HCT116 (cell line): ENCODE data around the gene GRM3. TPM values are rescaled to one million over a fixed set of nuclear protein-coding genes. Genes with fewer than 3 reads are reported as not detected.

Experiments used
- ATAC-seq: fragments of 200-7000 bp; cut with Tn5 transposase; 2 replicates; pipeline ENCODE4 v1.9.1; 2020; ENCODE audit warnings: mild to moderate bottlenecking, moderate library complexity
- BruUV-seq: library from RNA; stranded (reverse); fragments of 400-500 nt; replicated peaks from 2 replicates; lab custom pipeline; 2021; lab: Mats Ljungman, UMichigan
- CTCF ChIA-PET: fragments of 300-600 bp; sonication (Branson Sonifier 250); formaldehyde crosslinking; loops from one replicate; lab custom pipeline; 2021; ENCODE audit warnings: antibody characterized with exemption; lab: Charles Lee
- POLR2A ChIA-PET: fragments of 300-600, 350-600 bp; sonication (Branson Sonifier 250); formaldehyde crosslinking; loops from one replicate; lab custom pipeline; 2021; ENCODE audit warnings: antibody characterized with exemption; lab: Charles Lee
- RAD21 ChIA-PET, 2 experiments: fragments of 300-600 bp; sonication (Branson Sonifier 250); formaldehyde crosslinking; loops; one replicate each; lab custom pipeline; 2023; ENCODE audit warnings: low total read pairs in 2 of 2; ENCODE audit not compliant: uncharacterized antibody in 2 of 2, unreplicated experiment in 2 of 2, low non-redundant PET in 1 of 2; lab: Charles Lee
- DNase-seq: peaks from one replicate; pipeline ENCODE4 v3.0.0-alpha.2; 2010; ENCODE audit warnings: low read depth, low spot score
- H2AFZ ChIP-seq: fragments of 200-600 bp; shearing (Covaris generic), sonication (generic); 2 replicates; pipeline ENCODE4 v1.6.1; 2017; ENCODE audit warnings: low read depth, mixed run types, mixed read lengths, antibody characterized with exemption, low read length; ENCODE audit not compliant: poor library complexity, severe bottlenecking
- H3K27ac ChIP-seq: 2 replicates; pipeline ENCODE4 v1.5.1; 2012; ENCODE audit warnings: low read depth, low read length
- H3K27me3 ChIP-seq: fragments of 200-600 bp; sonication (generic); 2 replicates; pipeline ENCODE4 v1.6.1; 2016; ENCODE audit warnings: mixed run types, low read length, mixed read lengths; ENCODE audit not compliant: insufficient read depth
- H3K36me3 ChIP-seq, 2 experiments: fragments of 200-500 bp in 1 of 2; fragments of 200-600 bp in 1 of 2; sonication (Bioruptor generic) in 1 of 2; sonication (generic) in 1 of 2; 2 replicates each; pipeline versions ENCODE4 v1.5.1 to v1.6.1; 2014 to 2016; ENCODE audit warnings: low read length in 2 of 2, inconsistent platforms in 1 of 2, mixed read lengths in 1 of 2, mixed run types in 1 of 2; ENCODE audit not compliant: insufficient read depth in 2 of 2, control insufficient read depth in 1 of 2
- H3K4me1 ChIP-seq, 2 experiments: fragments of 200-600 bp in 1 of 2; sonication (generic) in 1 of 2; 2 replicates each; pipeline versions ENCODE4 v1.5.1 to v1.6.1; 2012 to 2017; ENCODE audit warnings: low read length in 2 of 2, inconsistent platforms in 1 of 2, mild to moderate bottlenecking in 1 of 2, mixed read lengths in 1 of 2, mixed run types in 1 of 2, moderate library complexity in 1 of 2; ENCODE audit not compliant: insufficient read depth in 2 of 2, control insufficient read depth in 1 of 2
- H3K4me2 ChIP-seq: fragments of 200-600 bp; sonication (generic); 2 replicates; pipeline ENCODE4 v1.6.1; 2017; ENCODE audit warnings: mixed run types, low read length, mixed read lengths
- H3K4me3 ChIP-seq, 2 experiments: fragments of 200-600 bp in 1 of 2; sonication (generic) in 1 of 2; replicated peaks in 1 of 2; 2 replicates each; pipeline ENCODE4 v1.5.1; 2011 to 2016; ENCODE audit warnings: low read length in 2 of 2, control low read depth in 1 of 2, low read depth in 1 of 2, mild to moderate bottlenecking in 1 of 2, mixed read lengths in 1 of 2, mixed run types in 1 of 2
- H3K79me2 ChIP-seq: fragments of 200-600 bp; sonication (generic); 2 replicates; pipeline ENCODE4 v1.6.1; 2017; ENCODE audit warnings: mild to moderate bottlenecking, mixed run types, low read length, moderate library complexity, mixed read lengths; ENCODE audit not compliant: insufficient read depth
- H3K9ac ChIP-seq: fragments of 200-600 bp; sonication (generic); 2 replicates; pipeline ENCODE4 v1.6.1; 2016; ENCODE audit warnings: low read length, mixed read lengths
- H3K9me2 ChIP-seq: fragments of 200-600 bp; sonication (generic), shearing (Covaris generic); 2 replicates; pipeline ENCODE4 v1.6.1; 2017; ENCODE audit warnings: mixed run types, mild to moderate bottlenecking, moderate library complexity; ENCODE audit not compliant: insufficient read depth
- H3K9me3 ChIP-seq, 2 experiments: fragments of 200-500 bp in 1 of 2; fragments of 200-600 bp in 1 of 2; sonication (Bioruptor generic) in 1 of 2; sonication (generic) in 1 of 2; 2 replicates each; pipeline ENCODE4 v1.6.1; 2014 to 2017; ENCODE audit warnings: low read length in 2 of 2, mixed read lengths in 2 of 2, inconsistent platforms in 1 of 2, low read depth in 1 of 2, mild to moderate bottlenecking in 1 of 2, mixed run types in 1 of 2, moderate library complexity in 1 of 2; ENCODE audit not compliant: control insufficient read depth in 1 of 2, insufficient read depth in 1 of 2
- H4K20me1 ChIP-seq: fragments of 200-600 bp; sonication (generic), shearing (Covaris generic); 2 replicates; pipeline ENCODE4 v1.6.1; 2017; ENCODE audit warnings: mixed run types, mild to moderate bottlenecking, moderate library complexity; ENCODE audit not compliant: insufficient read depth
- CEBPB ChIP-seq: IDR thresholded peaks from 2 replicates; pipeline ENCODE4 v1.6.1; 2012; ENCODE audit warnings: low read depth
- ELF1 ChIP-seq: IDR thresholded peaks from 2 replicates; pipeline ENCODE4 v1.6.1; 2012; ENCODE audit warnings: low read depth, borderline replicate concordance
- MAX ChIP-seq: IDR thresholded peaks from 2 replicates; pipeline ENCODE4 v1.6.1; 2012
- REST ChIP-seq: IDR thresholded peaks from 2 replicates; pipeline ENCODE4 v1.6.1; 2012; ENCODE audit warnings: low read depth
- TCF7L2 ChIP-seq: IDR thresholded peaks from 2 replicates; pipeline ENCODE4 v1.7.0; 2011; ENCODE audit warnings: borderline replicate concordance, inconsistent platforms; ENCODE audit not compliant: insufficient read depth, insufficient read length; ENCODE audit errors: extremely low read depth
- ZFX ChIP-seq: fragments of 450-650 bp; IDR thresholded peaks from 2 replicates; pipeline ENCODE4 v1.6.1; 2017
- ZNF274 ChIP-seq: fragments of 200-500 bp; sonication (Bioruptor generic); IDR thresholded peaks from 2 replicates; pipeline ENCODE4 v1.6.1; 2014; ENCODE audit warnings: mild to moderate bottlenecking, low read depth, low read length, inconsistent platforms
- intact Hi-C: fragments of 100-400 bp; cut with micrococcal nuclease; formaldehyde crosslinking; loops from 2 replicates; pipeline ENCODE4 v1.10.0; 2022
- total RNA-seq: library from RNA; stranded (reverse); gene quantifications from one replicate; pipeline ENCODE4 v1.2.1, GENCODE V29; 2021; ENCODE audit not compliant: unreplicated experiment

Gene GRM3
- total RNA-seq, 1 experiment from 2014 or later = not detected

GRCh38 chr7:86823769-86824168 lies 180.1 kb downstream of the GRM3 start:
- H2AFZ ChIP-seq = no peak overlapping the region
- no peaks in the 10 kb centered on the region for H3K4me1 ChIP-seq
- H3K9me3 ChIP-seq = no peaks in the 10 kb centered on the region
- no peak overlapping the region for H3K27ac ChIP-seq
- H3K9ac ChIP-seq = no peak overlapping the region
- no peaks in the 10 kb centered on the region for H4K20me1 ChIP-seq
- POLR2A ChIA-PET = no interaction called here
- no peaks in the 10 kb centered on the region; the same call in 1 of the 2 replicates for H3K27me3 ChIP-seq
- no peak overlapping the region for H3K4me3 ChIP-seq
- no peaks in the 10 kb centered on the region for H3K9me2 ChIP-seq
- TF ChIP-seq TCF7L2 (no peak), ELF1 (no peak), ZNF274 (no peak), ZFX (no peak), CEBPB (no peak), REST (no peak), MAX (no peak)
- TF ChIP-seq, all 23 proteins: peak for 0
- RAD21 ChIA-PET = no interaction called here
- no peak for ATAC-seq
- Histone ChIP-seq H3K36me3 (no peaks in the 10 kb centered on the region), H3K79me2 (no peaks in the 10 kb centered on the region), H3K4me2 (no peak overlapping the region)
- CTCF ChIA-PET = no interaction called here
- intact Hi-C loops = no loop called here
- no peak for DNase-seq
- no TSS peak for BruUV-seq
